GM19238 (cell line): Measurements from ENCODE around the gene INPPL1.
"Not testable (repeated sequence)": the region's sequence is repeated elsewhere in the genome, so short reads cannot be mapped to it uniquely, and the experiment has no call there.

ENCODE experiments used
- DNase-seq: peaks from one replicate; pipeline ENCODE4 v3.0.0; 2011; ENCODE audit warnings: low spot score; ENCODE audit not compliant: insufficient read length

The INPPL1 gene

GRCh38 chr11:72244060-72244360 lies 19.4 kb downstream of the INPPL1 start, which contains the start of gene PHOX2A:
Gene PHOX2A, minus strand, starts transcription at chr11:72244176. Its CDS starts 172 bp downstream, at chr11:72244004.
- DNase-seq: no peak

DNA sequence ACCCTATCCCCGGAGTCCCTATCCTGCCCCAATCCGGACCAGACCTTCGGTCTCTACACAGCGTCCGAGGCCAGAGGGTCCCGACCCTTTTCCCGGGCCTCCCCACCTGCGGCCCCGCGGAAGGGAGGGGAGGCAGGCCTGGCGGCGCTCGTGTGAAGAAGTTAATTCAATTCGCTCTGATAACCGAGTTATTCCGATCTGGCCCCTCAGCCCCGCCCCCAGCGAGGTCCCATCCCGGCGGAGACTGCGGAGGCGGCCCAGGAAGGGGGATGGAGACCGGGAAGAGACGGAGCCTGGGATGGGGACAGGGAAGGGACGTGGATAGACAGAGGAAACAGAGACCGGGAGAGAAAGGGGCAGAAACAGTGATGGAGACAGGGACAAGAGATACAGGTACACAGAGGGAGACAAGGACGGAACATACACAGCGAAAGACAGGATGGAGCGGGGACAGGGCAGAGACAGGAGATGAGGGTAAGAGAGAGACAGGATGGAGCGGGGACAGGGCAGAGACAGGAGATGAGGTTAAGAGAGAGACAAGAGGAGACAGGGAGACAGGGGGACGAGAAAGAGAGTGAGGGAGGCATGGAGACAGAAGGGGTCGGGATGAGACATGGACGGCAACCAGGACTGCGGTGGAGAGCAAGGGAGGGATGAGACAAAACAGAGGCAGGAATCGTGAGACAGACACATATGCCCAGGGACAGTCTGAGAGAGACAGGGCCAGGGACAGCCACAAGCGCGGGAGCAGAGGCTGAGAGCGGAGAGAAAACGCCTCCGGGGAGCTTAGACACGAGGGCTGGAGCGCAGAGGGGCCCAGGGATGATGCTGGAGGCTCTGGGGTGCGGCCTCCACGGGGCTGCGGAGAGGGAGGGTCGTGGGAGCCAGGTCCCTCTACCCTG lies 20.0 kb downstream of the INPPL1 start:
- no peak for DNase-seq

DNA sequence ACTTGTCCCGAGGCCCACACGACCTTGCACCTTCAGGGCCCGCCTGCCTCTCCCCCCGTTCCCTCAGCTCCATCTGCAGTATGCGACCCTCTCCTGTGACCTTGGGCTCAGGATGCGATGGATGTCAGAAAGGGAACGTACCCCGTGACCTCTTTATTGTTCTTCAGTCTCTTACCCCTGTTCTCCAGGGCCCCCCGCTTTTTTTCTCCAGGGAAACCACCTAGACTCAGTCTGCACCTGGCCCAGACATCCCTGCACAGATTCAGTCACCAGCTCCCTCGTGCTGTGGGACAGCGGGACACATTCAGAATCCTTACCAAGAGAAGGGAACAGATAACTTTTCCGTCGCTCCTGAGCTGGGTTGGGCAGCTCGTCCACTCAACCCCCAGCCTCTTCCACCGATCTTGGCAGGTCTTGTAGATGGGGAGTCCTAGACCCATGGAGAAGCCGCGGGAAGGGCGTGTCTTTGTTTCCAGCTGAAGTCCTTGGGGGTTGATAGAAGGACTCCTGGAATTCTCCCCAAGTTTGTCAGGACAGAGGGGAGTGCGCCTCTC lies 20.8 kb downstream of the INPPL1 start:
- no peak for DNase-seq

GRCh38 chr11:72247584-72247983 lies 23.0 kb downstream of the INPPL1 start:
- DNase-seq: no peak

GRCh38 chr11:72249961-72250360 lies 25.4 kb downstream of the INPPL1 start:
- DNase-seq: no peak

DNA sequence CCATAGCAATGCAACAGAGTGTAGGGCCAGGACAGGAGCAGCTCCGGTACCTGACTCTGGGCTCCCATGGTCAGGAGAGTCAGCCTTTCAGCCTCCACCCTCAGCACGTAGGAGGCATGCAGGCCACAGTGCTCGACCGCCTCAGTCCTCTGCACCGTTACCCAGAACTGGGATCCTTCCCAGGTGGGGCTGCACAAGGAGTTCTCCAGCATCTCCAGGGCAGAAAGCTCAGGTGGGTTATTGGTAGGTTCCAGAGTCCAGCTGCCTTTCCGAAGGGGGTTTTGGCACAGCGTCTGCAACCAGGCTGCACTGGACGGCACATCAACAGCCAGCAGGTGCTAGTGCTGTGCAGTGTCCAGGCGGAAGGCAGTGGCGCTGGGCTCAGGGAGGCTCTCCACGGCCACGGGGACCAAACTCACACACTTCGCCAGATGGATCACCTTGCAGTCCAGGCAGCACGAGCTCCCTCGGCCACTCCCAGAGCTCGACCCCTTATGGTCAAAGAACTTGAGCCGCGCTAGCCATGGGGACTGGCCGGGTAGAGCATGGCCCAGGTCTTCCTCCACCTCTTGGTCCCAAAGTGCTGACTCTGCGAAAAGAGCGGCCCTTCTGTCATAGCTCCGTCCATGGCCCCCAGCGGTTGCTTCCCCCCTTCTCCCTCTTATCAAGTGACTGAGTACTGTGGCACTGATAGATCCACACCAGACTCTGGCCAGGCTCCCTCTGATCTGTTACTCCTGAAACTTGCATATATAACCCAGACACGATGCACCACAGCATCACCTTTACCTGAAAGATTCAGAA lies 26.3 kb downstream of the INPPL1 start:
- no peak for DNase-seq

- DNase-seq: no peak
Observed at GRCh38 chr11:72251614-72252013, 27.0 kb downstream of the INPPL1 start.

GRCh38 chr11:72253392-72253791 lies 28.8 kb downstream of the INPPL1 start:
- DNase-seq: no peak

- no peak for DNase-seq
Observed at GRCh38 chr11:72254299-72254993, 29.9 kb downstream of the INPPL1 start.

- no peak for DNase-seq
Observed at GRCh38 chr11:72257570-72257969, 33.0 kb downstream of the INPPL1 start.

- no peak for DNase-seq
Observed at GRCh38 chr11:72259490-72259889, 34.9 kb downstream of the INPPL1 start.

DNA sequence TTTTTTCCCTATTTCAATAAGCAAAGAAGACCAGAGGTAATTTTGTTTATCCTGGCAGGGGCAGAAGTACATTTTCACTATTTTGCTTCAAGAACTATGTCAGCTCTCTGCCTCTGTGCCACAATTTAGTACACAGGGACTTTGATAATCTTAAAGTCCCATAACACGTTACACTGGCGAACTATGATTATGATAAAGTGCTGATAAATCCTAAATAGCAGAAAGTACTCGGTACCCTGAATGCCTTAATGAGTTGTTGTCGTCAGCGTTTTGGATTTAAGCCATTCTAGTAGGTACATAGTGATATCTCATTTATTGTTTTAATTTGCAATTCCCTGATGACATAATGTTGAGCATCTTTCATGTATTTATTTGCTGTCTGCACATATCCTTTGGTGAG lies 36.0 kb downstream of the INPPL1 start:
- no peak for DNase-seq

DNA sequence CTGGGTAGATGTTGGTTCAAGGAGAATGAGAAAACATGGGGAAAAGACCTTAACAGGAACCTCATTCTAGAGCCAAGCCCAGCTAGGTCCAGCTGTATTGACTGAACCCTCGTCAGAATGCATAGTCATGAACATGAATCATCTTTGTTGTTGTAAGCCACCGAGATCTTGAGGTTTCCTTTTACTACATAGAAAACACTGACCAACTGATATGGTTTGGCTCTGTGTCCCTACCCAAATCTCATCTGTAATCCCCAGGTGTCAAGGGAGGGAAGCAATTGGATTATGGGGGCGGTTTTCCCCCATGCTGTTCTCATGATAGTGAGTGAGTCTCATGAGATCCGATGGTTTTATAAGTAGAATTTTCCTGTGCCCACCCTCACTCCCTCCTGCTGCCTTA lies 38.8 kb downstream of the INPPL1 start:
- DNase-seq: no peak

DNA sequence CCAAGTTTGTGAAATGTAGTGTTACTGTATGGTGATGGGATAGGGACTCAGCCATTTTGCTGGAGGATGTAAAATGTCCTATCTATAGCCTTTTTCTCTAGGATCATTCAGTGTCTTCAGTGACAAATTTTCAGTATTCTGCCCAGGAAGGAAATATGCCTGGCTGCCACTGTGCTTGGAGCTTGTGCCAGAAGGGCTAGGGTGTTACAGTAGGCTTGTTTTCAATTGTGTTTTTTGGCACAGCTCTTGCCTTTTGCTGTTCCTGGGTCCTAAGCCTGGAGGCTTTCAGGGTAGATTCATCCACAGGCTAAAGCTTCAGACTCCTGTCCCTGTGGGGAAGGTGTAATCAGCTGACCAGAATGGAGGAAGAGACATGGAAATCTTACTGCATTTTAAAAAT lies 41.4 kb downstream of the INPPL1 start:
- DNase-seq: no peak

GRCh38 chr11:72266960-72267359 lies 42.4 kb downstream of the INPPL1 start:
- not testable (repeated sequence) for DNase-seq

- DNase-seq: no peak
Observed at GRCh38 chr11:72267956-72268617, 43.5 kb downstream of the INPPL1 start.

DNA sequence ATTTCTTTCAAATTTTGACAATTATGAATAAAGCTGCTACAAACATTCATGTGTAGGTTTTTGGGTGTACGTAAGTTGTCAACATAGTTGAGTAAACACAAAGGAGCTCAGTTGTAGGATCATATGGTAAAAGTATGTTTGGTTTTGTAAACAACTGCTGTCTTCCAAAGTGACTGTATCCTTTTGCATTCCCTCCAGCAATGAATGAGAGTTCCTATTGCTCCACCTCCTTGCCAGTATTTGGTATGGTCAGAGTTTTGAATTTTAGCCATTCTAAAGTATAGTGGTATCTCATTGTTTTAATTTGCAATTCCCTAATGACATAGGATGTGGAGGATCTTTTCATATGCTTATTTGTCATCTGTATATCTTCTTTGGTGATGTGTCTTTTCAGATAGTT lies 47.4 kb downstream of the INPPL1 start:
- DNase-seq: no peak

- no peak for DNase-seq
Observed at GRCh38 chr11:72274435-72274834, 49.9 kb downstream of the INPPL1 start.

DNA sequence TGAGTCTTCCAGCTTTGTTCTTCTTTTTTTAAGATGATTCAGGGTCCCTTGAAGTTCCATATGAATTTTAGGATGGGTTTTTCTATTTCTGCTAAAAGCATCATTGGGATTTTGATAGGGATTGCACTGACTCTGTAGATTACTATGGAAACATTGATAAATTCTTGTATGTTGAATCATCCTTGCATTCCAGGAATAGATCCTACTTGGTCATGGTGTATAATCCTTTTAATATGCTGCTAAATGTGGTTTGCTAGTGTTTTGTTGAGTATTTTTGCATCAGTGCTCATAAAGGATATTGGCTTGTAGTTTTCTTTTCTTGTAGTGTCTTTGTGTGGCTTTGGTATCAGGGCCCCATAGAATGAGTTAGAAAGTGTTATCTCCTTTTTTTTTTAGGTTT lies 54.3 kb downstream of the INPPL1 start:
- DNase-seq: no peak

GRCh38 chr11:72280037-72280436 lies 55.5 kb downstream of the INPPL1 start:
- DNase-seq: no peak

- no peak for DNase-seq
Observed at GRCh38 chr11:72280726-72281315, 56.3 kb downstream of the INPPL1 start.
